HEK293 (cell line): ENCODE results near the gene ZNF862.

ENCODE experiments used
- CTCF ChIA-PET: fragments of 350-600 bp; formaldehyde crosslinking; extraction: SDS; loops from one replicate; lab custom pipeline; 2021; ENCODE audit warnings: antibody characterized with exemption; lab: Yijun Ruan, JAX
- POLR2A ChIA-PET: fragments of 300-600 bp; formaldehyde crosslinking; extraction: SDS; loops from one replicate; lab custom pipeline; 2020; ENCODE audit warnings: antibody characterized with exemption, inconsistent platforms; lab: Yijun Ruan, JAX
- H3K27ac ChIP-seq: fragments of 200-500 bp; sonication (Bioruptor generic); 2 replicates; pipeline ENCODE4 v1.5.1; 2014; ENCODE audit warnings: low read depth, low read length, control low read depth, inconsistent platforms; ENCODE audit errors: extremely low read depth
- H3K36me3 ChIP-seq, 2 experiments: fragments of 200-500 bp in 1 of 2; sonication (Bioruptor generic) in 1 of 2; 1 replicate in 1 of 2; 2 replicates in 1 of 2; pipeline ENCODE4 v1.5.1; 2014 to 2017; ENCODE audit warnings: inconsistent platforms in 2 of 2, low read length in 2 of 2; ENCODE audit not compliant: control insufficient read depth in 2 of 2, insufficient read depth in 1 of 2
- H3K4me1 ChIP-seq: fragments of 200-500 bp; sonication (Bioruptor generic); 2 replicates; pipeline ENCODE4 v1.5.1; 2014; ENCODE audit warnings: mild to moderate bottlenecking, low read length, inconsistent platforms; ENCODE audit not compliant: control insufficient read depth, insufficient read depth
- H3K4me3 ChIP-seq: 2 replicates; pipeline ENCODE4 v1.5.1; 2011; ENCODE audit warnings: low read depth, mild to moderate bottlenecking, control low read depth, low read length, moderate library complexity
- H3K9me3 ChIP-seq: fragments of 200-500 bp; sonication (Bioruptor generic); 2 replicates; pipeline ENCODE4 v1.5.1; 2014; ENCODE audit warnings: low read depth, low read length, inconsistent platforms; ENCODE audit not compliant: control insufficient read depth, insufficient read depth
- TRIM28 ChIP-seq: IDR thresholded peaks from 2 replicates; pipeline ENCODE4 v1.6.1; 2011; ENCODE audit warnings: low read length, control low read depth, borderline replicate concordance
- ZNF133 ChIP-seq: fragments of 450-650 bp; formaldehyde crosslinking; IDR thresholded peaks from 2 replicates; pipeline ENCODE4 v1.5.1; 2016; ENCODE audit warnings: missing biosample characterization, missing genetic modification characterization
- ZNF140 ChIP-seq: fragments of 450-650 bp; formaldehyde crosslinking; IDR thresholded peaks from 2 replicates; pipeline ENCODE4 v1.5.1; 2016; ENCODE audit warnings: missing biosample characterization, missing genetic modification characterization
- ZNF426 ChIP-seq: fragments of 450-650 bp; formaldehyde crosslinking; IDR thresholded peaks from 2 replicates; pipeline ENCODE4 v1.5.1; 2017; ENCODE audit warnings: missing biosample characterization, missing genetic modification characterization, mild to moderate bottlenecking, inconsistent platforms, moderate library complexity
- ZNF501 ChIP-seq: fragments of 450-650 bp; formaldehyde crosslinking; IDR thresholded peaks from 2 replicates; pipeline ENCODE4 v1.5.1; 2016; ENCODE audit warnings: missing biosample characterization, missing genetic modification characterization
- ZNF596 ChIP-seq: fragments of 450-650 bp; IDR thresholded peaks from 2 replicates; pipeline ENCODE4 v1.5.0; 2018; ENCODE audit warnings: missing biosample characterization, mild to moderate bottlenecking, missing genetic modification characterization, moderate library complexity
- ZNF654 ChIP-seq: fragments of 450-650 bp; formaldehyde crosslinking; IDR thresholded peaks from 2 replicates; pipeline ENCODE4 v1.5.1; 2016; ENCODE audit warnings: low read depth, missing biosample characterization, missing genetic modification characterization
- ZNF670 ChIP-seq: fragments of 450-650 bp; formaldehyde crosslinking; IDR thresholded peaks from 2 replicates; pipeline ENCODE4 v1.5.1; 2016; ENCODE audit warnings: missing biosample characterization, missing genetic modification characterization, low read depth
- ZNF701 ChIP-seq: fragments of 450-650 bp; formaldehyde crosslinking; IDR thresholded peaks from 2 replicates; pipeline ENCODE4 v1.5.1; 2016; ENCODE audit warnings: missing biosample characterization, missing genetic modification characterization
- ZNF747 ChIP-seq: fragments of 450-650 bp; formaldehyde crosslinking; IDR thresholded peaks from 2 replicates; pipeline ENCODE4 v1.5.1; 2016; ENCODE audit warnings: missing biosample characterization, missing genetic modification characterization
- ZNF837 ChIP-seq: fragments of 450-650 bp; formaldehyde crosslinking; IDR thresholded peaks from 2 replicates; pipeline ENCODE4 v1.5.1; 2016; ENCODE audit warnings: missing biosample characterization, missing genetic modification characterization
- ZSCAN30 ChIP-seq: fragments of 450-650 bp; IDR thresholded peaks from 2 replicates; pipeline ENCODE4 v1.5.1; 2018; ENCODE audit warnings: missing biosample characterization, mild to moderate bottlenecking, missing genetic modification characterization, moderate library complexity
- TF ChIP-seq, protein P1 (sequence below): fragments of 450-650 bp; formaldehyde crosslinking; IDR thresholded peaks from 2 replicates; pipeline ENCODE4 v1.5.1; 2016; ENCODE audit warnings: missing biosample characterization, missing genetic modification characterization, low read depth
- TF ChIP-seq, protein P2 (sequence below): fragments of 450-650 bp; formaldehyde crosslinking; IDR thresholded peaks from 2 replicates; pipeline ENCODE4 v1.5.1; 2016; ENCODE audit warnings: missing biosample characterization, missing genetic modification characterization, borderline replicate concordance

The ZNF862 gene

DNA sequence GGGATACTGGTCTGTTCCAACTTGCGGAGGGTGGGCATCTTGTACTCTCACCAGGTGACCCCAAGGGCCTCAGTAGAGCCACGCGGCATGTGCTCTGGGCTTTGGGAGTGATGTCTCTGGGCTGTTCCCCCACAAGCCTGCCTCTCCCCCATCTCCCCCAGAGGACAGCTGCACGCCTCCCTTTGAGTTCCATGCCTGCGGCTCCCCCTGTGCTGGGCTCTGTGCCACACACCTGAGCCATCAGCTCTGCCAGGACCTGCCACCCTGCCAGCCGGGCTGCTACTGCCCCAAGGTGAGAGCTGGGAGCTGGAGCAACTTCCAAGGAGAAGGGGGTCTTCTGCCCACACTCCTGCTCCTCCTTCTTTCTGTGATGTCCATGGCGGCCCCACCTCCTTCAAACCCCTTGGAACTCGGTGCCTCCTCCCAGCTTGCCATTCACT, 15.0 kb upstream of the ZNF862 start:
- Histone ChIP-seq H3K9me3 (no peaks in the 10 kb centered on the region), H3K4me3 (no peak overlapping the region), H3K4me1 (no peaks in the 10 kb centered on the region), H3K27ac (no peak overlapping the region), H3K36me3 (no peaks in the 10 kb centered on the region)
- no peak for TF ChIP-seq ZNF426
- no peak for TF ChIP-seq ZNF501 (tag by site-specific recombination)
- TF ChIP-seq, protein P1, sequence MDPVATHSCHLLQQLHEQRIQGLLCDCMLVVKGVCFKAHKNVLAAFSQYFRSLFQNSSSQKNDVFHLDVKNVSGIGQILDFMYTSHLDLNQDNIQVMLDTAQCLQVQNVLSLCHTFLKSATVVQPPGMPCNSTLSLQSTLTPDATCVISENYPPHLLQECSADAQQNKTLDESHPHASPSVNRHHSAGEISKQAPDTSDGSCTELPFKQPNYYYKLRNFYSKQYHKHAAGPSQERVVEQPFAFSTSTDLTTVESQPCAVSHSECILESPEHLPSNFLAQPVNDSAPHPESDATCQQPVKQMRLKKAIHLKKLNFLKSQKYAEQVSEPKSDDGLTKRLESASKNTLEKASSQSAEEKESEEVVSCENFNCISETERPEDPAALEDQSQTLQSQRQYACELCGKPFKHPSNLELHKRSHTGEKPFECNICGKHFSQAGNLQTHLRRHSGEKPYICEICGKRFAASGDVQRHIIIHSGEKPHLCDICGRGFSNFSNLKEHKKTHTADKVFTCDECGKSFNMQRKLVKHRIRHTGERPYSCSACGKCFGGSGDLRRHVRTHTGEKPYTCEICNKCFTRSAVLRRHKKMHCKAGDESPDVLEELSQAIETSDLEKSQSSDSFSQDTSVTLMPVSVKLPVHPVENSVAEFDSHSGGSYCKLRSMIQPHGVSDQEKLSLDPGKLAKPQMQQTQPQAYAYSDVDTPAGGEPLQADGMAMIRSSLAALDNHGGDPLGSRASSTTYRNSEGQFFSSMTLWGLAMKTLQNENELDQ (tag by site-specific recombination), result no peak
- TF ChIP-seq, protein P2, sequence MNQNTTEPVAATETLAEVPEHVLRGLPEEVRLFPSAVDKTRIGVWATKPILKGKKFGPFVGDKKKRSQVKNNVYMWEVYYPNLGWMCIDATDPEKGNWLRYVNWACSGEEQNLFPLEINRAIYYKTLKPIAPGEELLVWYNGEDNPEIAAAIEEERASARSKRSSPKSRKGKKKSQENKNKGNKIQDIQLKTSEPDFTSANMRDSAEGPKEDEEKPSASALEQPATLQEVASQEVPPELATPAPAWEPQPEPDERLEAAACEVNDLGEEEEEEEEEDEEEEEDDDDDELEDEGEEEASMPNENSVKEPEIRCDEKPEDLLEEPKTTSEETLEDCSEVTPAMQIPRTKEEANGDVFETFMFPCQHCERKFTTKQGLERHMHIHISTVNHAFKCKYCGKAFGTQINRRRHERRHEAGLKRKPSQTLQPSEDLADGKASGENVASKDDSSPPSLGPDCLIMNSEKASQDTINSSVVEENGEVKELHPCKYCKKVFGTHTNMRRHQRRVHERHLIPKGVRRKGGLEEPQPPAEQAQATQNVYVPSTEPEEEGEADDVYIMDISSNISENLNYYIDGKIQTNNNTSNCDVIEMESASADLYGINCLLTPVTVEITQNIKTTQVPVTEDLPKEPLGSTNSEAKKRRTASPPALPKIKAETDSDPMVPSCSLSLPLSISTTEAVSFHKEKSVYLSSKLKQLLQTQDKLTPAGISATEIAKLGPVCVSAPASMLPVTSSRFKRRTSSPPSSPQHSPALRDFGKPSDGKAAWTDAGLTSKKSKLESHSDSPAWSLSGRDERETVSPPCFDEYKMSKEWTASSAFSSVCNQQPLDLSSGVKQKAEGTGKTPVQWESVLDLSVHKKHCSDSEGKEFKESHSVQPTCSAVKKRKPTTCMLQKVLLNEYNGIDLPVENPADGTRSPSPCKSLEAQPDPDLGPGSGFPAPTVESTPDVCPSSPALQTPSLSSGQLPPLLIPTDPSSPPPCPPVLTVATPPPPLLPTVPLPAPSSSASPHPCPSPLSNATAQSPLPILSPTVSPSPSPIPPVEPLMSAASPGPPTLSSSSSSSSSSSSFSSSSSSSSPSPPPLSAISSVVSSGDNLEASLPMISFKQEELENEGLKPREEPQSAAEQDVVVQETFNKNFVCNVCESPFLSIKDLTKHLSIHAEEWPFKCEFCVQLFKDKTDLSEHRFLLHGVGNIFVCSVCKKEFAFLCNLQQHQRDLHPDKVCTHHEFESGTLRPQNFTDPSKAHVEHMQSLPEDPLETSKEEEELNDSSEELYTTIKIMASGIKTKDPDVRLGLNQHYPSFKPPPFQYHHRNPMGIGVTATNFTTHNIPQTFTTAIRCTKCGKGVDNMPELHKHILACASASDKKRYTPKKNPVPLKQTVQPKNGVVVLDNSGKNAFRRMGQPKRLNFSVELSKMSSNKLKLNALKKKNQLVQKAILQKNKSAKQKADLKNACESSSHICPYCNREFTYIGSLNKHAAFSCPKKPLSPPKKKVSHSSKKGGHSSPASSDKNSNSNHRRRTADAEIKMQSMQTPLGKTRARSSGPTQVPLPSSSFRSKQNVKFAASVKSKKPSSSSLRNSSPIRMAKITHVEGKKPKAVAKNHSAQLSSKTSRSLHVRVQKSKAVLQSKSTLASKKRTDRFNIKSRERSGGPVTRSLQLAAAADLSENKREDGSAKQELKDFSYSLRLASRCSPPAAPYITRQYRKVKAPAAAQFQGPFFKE (tag by site-specific recombination), result no peak
- no peak for TF ChIP-seq ZNF596 (tag by site-specific recombination)
- POLR2A ChIA-PET, result no interaction called here
- CTCF ChIA-PET, result interaction anchor here (1.2 kb wide), 1 partner anchor 15 kb away, joined by 3 read pairs; no protein-coding TSS in a partner anchor

DNA sequence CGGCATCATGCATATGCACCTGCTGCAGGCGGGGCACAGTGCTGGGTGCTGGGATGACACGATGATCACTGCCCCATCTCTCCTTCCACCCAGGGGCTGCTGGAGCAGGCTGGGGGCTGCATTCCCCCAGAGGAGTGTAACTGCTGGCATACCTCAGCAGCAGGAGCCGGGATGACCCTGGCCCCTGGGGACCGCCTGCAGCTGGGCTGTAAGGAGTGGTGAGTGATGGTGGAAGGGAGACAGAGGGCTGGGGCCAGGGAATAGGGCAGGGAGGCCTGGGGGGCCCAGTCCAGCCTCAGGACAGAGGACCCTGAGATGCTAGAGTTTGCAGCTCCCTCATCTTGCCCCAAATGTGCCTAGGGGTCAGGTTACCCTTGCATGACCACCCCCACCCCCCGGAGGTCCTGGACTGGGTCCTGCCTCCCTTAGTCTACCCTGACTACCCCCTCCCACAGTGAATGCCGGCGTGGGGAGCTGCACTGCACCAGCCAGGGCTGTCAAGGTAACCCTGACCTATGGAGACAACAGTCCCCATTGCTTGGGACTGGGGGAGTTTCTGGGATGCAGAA, 14.5 kb upstream of the ZNF862 start:
- Histone ChIP-seq H3K36me3 (no peaks in the 10 kb centered on the region), H3K9me3 (no peaks in the 10 kb centered on the region), H3K27ac (no peak overlapping the region), H3K4me1 (no peaks in the 10 kb centered on the region), H3K4me3 (no peak overlapping the region)
- POLR2A ChIA-PET, result no interaction called here
- CTCF ChIA-PET, result interaction anchor here (1.2 kb wide), 1 partner anchor 15 kb away, joined by 3 read pairs; no protein-coding TSS in a partner anchor
- TF ChIP-seq ZNF140 (tag by site-specific recombination) (0 out of 2 replicates have a peak, but pooled peaks have one; percentile 5), ZNF701 (tag by site-specific recombination) (peak; percentile 43; the same call in 1 of the 2 replicates), ZNF837 (tag by site-specific recombination) (no peak), TRIM28 (peak; percentile 96; the same call in 1 of the 2 replicates)

DNA sequence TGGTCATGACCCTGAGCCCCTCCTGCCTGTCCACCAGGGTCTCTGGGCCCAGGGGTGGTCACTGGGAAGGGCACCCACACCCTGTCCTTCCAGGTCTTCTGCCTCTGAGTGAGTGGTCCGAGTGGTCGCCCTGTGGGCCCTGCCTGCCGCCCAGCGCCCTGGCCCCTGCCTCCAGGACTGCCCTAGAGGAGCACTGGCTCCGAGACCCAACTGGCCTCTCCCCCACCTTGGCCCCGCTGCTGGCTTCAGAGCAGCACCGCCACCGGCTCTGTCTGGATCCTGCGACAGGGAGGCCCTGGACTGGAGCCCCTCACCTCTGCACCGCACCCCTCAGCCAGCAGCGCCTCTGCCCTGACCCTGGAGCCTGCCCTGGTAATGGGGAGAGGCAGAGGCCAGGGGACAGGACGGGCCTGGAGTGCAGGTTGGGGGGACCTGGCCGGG, 13.9 kb upstream of the ZNF862 start:
- H3K9me3 ChIP-seq, result no peaks in the 10 kb centered on the region
- ChIA-PET CTCF (interaction anchor here (1.2 kb wide), 1 partner anchor 16 kb away, joined by 3 read pairs; no protein-coding TSS in a partner anchor), POLR2A (no interaction called here)
- no peak overlapping the region for H3K4me3 ChIP-seq
- no peaks in the 10 kb centered on the region for H3K36me3 ChIP-seq
- H3K4me1 ChIP-seq, result no peaks in the 10 kb centered on the region
- H3K27ac ChIP-seq, result no peak overlapping the region
- TF ChIP-seq ZNF670 (tag by site-specific recombination), result no peak
- TF ChIP-seq ZNF133 (tag by site-specific recombination), result no peak
- no peak for TF ChIP-seq ZNF654
- TF ChIP-seq ZNF837 (tag by site-specific recombination), result no peak
- TF ChIP-seq ZSCAN30, result no peak
- TF ChIP-seq ZNF747 (tag by site-specific recombination), result no peak
